ENCODE results near the gene CYLD. TPM values are rescaled to one million over a fixed set of nuclear protein-coding genes. Genes with fewer than 3 reads are reported as not detected.

CYLD gene
- polyA plus RNA-seq, 1 donor from 2014 or later = 27.6 TPM

- H4K20me1 ChIP-seq (ENCODE audit: insufficient read depth) = no peaks in the 10 kb centered on the region
- no peak overlapping the region for H3K27ac ChIP-seq (ENCODE audit: low read length)
- no peak overlapping the region for H3K9ac ChIP-seq (ENCODE audit: low read length)
Observed at GRCh38 chr16:50820225-50820624, 78.3 kb downstream of the CYLD start.

GRCh38 chr16:50821586-50821985 is 79.7 kb downstream of the CYLD start:
- Histone ChIP-seq H3K9me3 (ENCODE audit: low read length) (no peaks in the 10 kb centered on the region), H3K27me3 (ENCODE audit: insufficient read depth, low read depth, low read length) (no peaks in the 10 kb centered on the region), H3K9ac (ENCODE audit: low read length) (no peak overlapping the region), H4K20me1 (ENCODE audit: insufficient read depth) (no peaks in the 10 kb centered on the region), H3K4me3 (ENCODE audit: low read length) (no peak overlapping the region), H3K79me2 (replicated peaks; ENCODE audit: insufficient read depth, low read length) (no peaks in the 10 kb centered on the region), H3K36me3 (ENCODE audit: insufficient read depth, low read length) (no peaks in the 10 kb centered on the region), H3K9me2 (ENCODE audit: insufficient read depth, low read length) (no peaks in the 10 kb centered on the region), H2AFZ (ENCODE audit: low read depth, low read length) (no peak overlapping the region), H3K27ac (ENCODE audit: low read length) (no peak overlapping the region), H3K4me2 (ENCODE audit: low read length) (no peak overlapping the region), H3F3A (ENCODE audit: insufficient read depth, low read length, poor library complexity, severe bottlenecking) (no peaks in the 10 kb centered on the region)
- no peak for TF ChIP-seq TAF1 (IDR thresholded peaks at IDR 0.05; ENCODE audit: low read depth)
- TF ChIP-seq POLR2AphosphoS5 (IDR thresholded peaks at IDR 0.05) = no peak
- no peak for TF ChIP-seq EZH2 (IDR thresholded peaks at IDR 0.05; ENCODE audit: borderline replicate concordance, insufficient read depth, low read length, poor library complexity, severe bottlenecking)
- TF ChIP-seq RAD21 (conservative IDR thresholded peaks at IDR 0.05) = no peak

More at GRCh38 chr16:50820225-50820624, 78.3 kb downstream of the CYLD start:
- no peak for TF ChIP-seq EZH2 (IDR thresholded peaks at IDR 0.05; ENCODE audit: borderline replicate concordance, insufficient read depth, low read length, poor library complexity, severe bottlenecking)
- no peak for TF ChIP-seq MXI1 (conservative IDR thresholded peaks at IDR 0.05; ENCODE audit: poor library complexity, severe bottlenecking)
- no peak for TF ChIP-seq POLR2AphosphoS5 (IDR thresholded peaks at IDR 0.05)
- no peak for TF ChIP-seq SMC3 (conservative IDR thresholded peaks at IDR 0.05; ENCODE audit: poor library complexity)
- TF ChIP-seq REST (IDR thresholded peaks at IDR 0.05; ENCODE audit: borderline replicate concordance) = no peak
- TF ChIP-seq TAF1 (IDR thresholded peaks at IDR 0.05; ENCODE audit: low read depth) = no peak
- no peak for TF ChIP-seq CTCF (IDR thresholded peaks at IDR 0.05; ENCODE audit: poor library complexity, severe bottlenecking)
- no peak for TF ChIP-seq RAD21 (conservative IDR thresholded peaks at IDR 0.05)
- no peak for TF ChIP-seq EP300 (conservative IDR thresholded peaks at IDR 0.05; ENCODE audit: poor library complexity, severe bottlenecking)
- H3K9me3 ChIP-seq (ENCODE audit: low read length) = no peaks in the 10 kb centered on the region
- no peak overlapping the region for H3K4me2 ChIP-seq (ENCODE audit: low read length)
- H3F3A ChIP-seq (ENCODE audit: insufficient read depth, low read length, poor library complexity, severe bottlenecking) = no peaks in the 10 kb centered on the region
- no peak overlapping the region for H2AFZ ChIP-seq (ENCODE audit: low read depth, low read length)
- no peaks in the 10 kb centered on the region for H3K9me2 ChIP-seq (ENCODE audit: insufficient read depth, low read length)
- H3K4me3 ChIP-seq (ENCODE audit: low read length) = no peak overlapping the region
- H3K79me2 ChIP-seq (replicated peaks; ENCODE audit: insufficient read depth, low read length) = no peaks in the 10 kb centered on the region
- no peaks in the 10 kb centered on the region for H3K36me3 ChIP-seq (ENCODE audit: insufficient read depth, low read length)
- no peaks in the 10 kb centered on the region for H3K27me3 ChIP-seq (ENCODE audit: insufficient read depth, low read depth, low read length)

Data from neural cell (in vitro differentiated cells).